HL-60 (cell line): Measurements from ENCODE around the gene RFWD3.

Experiments
- GABPA ChIP-seq: IDR thresholded peaks from 2 replicates; pipeline ENCODE4 v1.6.1; 2012; ENCODE audit warnings: low read depth
- POLR2AphosphoS5 ChIP-seq: IDR thresholded peaks from 2 replicates; pipeline ENCODE4 v1.6.1; 2012; ENCODE audit warnings: low read depth
- TF ChIP-seq, protein P1 (sequence below): IDR thresholded peaks from one replicate; pipeline ENCODE4 v1.5.1; 2011; ENCODE audit warnings: low read length, control low read depth, inconsistent platforms; ENCODE audit not compliant: insufficient read depth
- TF ChIP-seq, protein P2 (sequence below): IDR thresholded peaks from 2 replicates; pipeline ENCODE4 v1.6.1; 2012; ENCODE audit warnings: low read depth; ENCODE audit not compliant: insufficient replicate concordance

DNA sequence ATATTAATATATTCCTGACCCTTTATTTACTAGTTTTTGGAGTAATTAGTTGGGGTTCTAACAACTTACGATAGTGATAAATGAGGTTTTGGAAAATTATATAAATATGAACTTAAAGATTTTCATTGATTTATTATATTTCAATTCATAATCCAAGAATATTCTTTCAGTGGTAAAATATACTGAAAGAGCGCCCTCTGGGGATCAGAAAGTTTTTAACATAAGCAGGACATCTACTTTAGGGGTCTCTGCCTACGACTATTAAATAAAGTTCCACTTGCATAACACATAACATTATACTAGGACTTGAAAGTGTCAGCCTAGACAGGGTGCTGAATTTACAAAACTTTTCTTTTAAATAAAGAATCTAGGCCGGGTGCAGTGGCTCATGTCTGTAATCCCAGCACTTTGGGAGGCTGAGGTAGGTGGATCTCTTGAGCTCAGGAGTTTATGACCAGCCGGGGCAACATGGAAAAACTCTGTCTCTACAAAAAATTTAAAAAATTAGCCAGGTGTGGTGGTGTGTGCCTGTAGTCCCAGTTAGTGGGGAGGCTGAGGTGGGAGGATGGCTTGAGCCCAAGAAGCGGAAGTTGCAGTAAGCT, 15.6 kb downstream of the RFWD3 start:
- TF ChIP-seq, protein P1, sequence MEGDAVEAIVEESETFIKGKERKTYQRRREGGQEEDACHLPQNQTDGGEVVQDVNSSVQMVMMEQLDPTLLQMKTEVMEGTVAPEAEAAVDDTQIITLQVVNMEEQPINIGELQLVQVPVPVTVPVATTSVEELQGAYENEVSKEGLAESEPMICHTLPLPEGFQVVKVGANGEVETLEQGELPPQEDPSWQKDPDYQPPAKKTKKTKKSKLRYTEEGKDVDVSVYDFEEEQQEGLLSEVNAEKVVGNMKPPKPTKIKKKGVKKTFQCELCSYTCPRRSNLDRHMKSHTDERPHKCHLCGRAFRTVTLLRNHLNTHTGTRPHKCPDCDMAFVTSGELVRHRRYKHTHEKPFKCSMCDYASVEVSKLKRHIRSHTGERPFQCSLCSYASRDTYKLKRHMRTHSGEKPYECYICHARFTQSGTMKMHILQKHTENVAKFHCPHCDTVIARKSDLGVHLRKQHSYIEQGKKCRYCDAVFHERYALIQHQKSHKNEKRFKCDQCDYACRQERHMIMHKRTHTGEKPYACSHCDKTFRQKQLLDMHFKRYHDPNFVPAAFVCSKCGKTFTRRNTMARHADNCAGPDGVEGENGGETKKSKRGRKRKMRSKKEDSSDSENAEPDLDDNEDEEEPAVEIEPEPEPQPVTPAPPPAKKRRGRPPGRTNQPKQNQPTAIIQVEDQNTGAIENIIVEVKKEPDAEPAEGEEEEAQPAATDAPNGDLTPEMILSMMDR = no peak
- TF ChIP-seq POLR2AphosphoS5 (no peak), GABPA (no peak)
- TF ChIP-seq, protein P2, sequence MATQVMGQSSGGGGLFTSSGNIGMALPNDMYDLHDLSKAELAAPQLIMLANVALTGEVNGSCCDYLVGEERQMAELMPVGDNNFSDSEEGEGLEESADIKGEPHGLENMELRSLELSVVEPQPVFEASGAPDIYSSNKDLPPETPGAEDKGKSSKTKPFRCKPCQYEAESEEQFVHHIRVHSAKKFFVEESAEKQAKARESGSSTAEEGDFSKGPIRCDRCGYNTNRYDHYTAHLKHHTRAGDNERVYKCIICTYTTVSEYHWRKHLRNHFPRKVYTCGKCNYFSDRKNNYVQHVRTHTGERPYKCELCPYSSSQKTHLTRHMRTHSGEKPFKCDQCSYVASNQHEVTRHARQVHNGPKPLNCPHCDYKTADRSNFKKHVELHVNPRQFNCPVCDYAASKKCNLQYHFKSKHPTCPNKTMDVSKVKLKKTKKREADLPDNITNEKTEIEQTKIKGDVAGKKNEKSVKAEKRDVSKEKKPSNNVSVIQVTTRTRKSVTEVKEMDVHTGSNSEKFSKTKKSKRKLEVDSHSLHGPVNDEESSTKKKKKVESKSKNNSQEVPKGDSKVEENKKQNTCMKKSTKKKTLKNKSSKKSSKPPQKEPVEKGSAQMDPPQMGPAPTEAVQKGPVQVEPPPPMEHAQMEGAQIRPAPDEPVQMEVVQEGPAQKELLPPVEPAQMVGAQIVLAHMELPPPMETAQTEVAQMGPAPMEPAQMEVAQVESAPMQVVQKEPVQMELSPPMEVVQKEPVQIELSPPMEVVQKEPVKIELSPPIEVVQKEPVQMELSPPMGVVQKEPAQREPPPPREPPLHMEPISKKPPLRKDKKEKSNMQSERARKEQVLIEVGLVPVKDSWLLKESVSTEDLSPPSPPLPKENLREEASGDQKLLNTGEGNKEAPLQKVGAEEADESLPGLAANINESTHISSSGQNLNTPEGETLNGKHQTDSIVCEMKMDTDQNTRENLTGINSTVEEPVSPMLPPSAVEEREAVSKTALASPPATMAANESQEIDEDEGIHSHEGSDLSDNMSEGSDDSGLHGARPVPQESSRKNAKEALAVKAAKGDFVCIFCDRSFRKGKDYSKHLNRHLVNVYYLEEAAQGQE = no peak
